VCaP (cell line): ENCODE data around the gene SRP9.

Experiments
- H3K27ac ChIP-seq: fragments of 450-650 bp; 2 replicates; pipeline ENCODE4 v1.5.1; 2017
- CTCF ChIP-seq: fragments of 450-650 bp; conservative IDR thresholded peaks from 2 replicates; pipeline ENCODE4 v1.5.1; 2017; ENCODE audit warnings: mild to moderate bottlenecking, moderate library complexity

The SRP9 gene

GRCh38 chr1:225749706-225750105 is 27.9 kb upstream of the SRP9 start:
- no peak for TF ChIP-seq CTCF

GRCh38 chr1:225750420-225750819 is 27.2 kb upstream of the SRP9 start:
- no peak overlapping the region for H3K27ac ChIP-seq
- TF ChIP-seq CTCF = no peak

More at GRCh38 chr1:225749706-225750105, 27.9 kb upstream of the SRP9 start:
- H3K27ac ChIP-seq = no peak overlapping the region

GRCh38 chr1:225750875-225751824 is 26.5 kb upstream of the SRP9 start:
- TF ChIP-seq CTCF = no peak

GRCh38 chr1:225752245-225752644 is 25.4 kb upstream of the SRP9 start:
- H3K27ac ChIP-seq = no peak overlapping the region
- TF ChIP-seq CTCF = no peak

More at GRCh38 chr1:225750875-225751824, 26.5 kb upstream of the SRP9 start:
- H3K27ac ChIP-seq = no peak overlapping the region

GRCh38 chr1:225754940-225755641 is 22.5 kb upstream of the SRP9 start:
- TF ChIP-seq CTCF = no peak
- H3K27ac ChIP-seq = no peak overlapping the region

- TF ChIP-seq CTCF = no peak
- H3K27ac ChIP-seq = no peak overlapping the region
Observed at GRCh38 chr1:225755671-225756319, 21.8 kb upstream of the SRP9 start.
